Stimulated activated CD4-positive, alpha-beta T cell treated with anti-CD3 and anti-CD28 coated beads, Interleukin-4, amount 100 ng/mL, for 1 hour (primary cell): Measurements from ENCODE around the gene COL8A1.
"Not testable (repeated sequence)": the region's sequence is repeated elsewhere in the genome, so short reads cannot be mapped to it uniquely, and the experiment has no call there.

ENCODE experiments used
- DNase-seq: peaks from one replicate; pipeline ENCODE4 v3.0.0-alpha.2; 2020

The COL8A1 gene

GRCh38 chr3:99638167-99638948 lies at the start of gene COL8A1:
Gene COL8A1, plus strand, starts transcription at chr3:99638594. Its CDS starts 152,089 bp downstream, at chr3:99790683.
- DNase-seq: no peak

GRCh38 chr3:99589168-99589567 lies 49.2 kb upstream of the COL8A1 start:
- not testable (repeated sequence) for DNase-seq

DNA sequence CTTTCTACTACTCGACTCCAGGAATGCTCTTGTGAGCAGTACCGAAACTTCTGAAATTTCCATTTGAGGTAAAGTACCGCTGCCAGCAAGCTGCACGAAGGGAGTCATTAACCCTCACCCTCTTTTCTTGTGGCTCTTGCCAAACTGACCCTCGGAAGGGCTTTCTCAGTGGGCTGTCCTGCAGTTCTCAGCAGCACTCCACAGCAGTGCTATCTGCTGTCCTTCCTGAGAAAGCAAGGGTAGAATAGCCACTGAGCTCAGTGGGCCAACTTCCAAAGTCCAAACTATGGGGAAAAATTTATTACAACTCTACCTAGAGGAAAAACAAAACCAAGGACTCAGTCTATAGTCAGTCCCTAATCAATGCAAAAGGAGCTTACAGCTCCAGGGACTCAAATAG lies 38.5 kb upstream of the COL8A1 start:
- DNase-seq: no peak

- no peak for DNase-seq
Observed at GRCh38 chr3:99601515-99601914, 36.9 kb upstream of the COL8A1 start.

DNA sequence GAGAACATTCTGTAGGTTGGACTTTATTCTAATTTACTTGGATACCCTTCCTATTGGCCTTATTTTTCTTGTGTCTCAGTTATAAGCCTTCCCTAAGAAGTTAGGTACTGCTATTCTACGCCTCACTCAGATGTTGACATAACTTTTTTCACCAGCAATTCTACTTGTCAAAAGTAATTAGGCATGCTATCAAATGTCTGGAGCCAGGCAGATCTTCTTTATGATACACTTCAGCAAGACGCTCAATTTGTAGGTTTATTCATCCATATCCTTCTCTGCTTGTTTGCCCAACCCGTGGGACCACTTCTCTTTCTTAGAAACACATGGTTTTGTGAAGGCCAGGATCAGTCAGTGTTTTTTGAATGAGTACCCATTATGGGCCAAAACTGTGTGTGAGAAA lies 36.2 kb upstream of the COL8A1 start:
- DNase-seq: no peak

- no peak for DNase-seq
Observed at GRCh38 chr3:99607151-99607550, 31.2 kb upstream of the COL8A1 start.

GRCh38 chr3:99614768-99615167 lies 23.6 kb upstream of the COL8A1 start:
- no peak for DNase-seq

- DNase-seq: no peak
Observed at GRCh38 chr3:99620077-99620767, 18.2 kb upstream of the COL8A1 start.

DNA sequence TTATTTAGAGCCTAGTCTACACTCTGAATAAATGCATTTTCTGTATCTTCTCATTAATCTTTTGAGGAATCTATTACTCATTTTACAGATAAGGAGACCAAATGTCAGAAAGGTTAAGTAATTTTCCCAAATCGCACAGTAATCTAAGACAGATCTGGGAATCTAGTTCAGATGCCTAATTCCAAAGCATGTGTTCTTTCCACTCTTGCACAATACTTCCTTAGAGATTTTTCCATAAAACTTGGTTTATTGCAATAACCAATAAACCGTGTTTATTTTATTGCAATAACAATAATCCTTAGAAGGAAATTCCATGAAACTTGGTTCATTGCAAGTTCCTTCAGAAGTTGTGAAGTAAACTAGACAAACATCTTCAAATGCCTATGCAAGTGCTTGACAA lies 17.4 kb upstream of the COL8A1 start:
- no peak for DNase-seq

DNA sequence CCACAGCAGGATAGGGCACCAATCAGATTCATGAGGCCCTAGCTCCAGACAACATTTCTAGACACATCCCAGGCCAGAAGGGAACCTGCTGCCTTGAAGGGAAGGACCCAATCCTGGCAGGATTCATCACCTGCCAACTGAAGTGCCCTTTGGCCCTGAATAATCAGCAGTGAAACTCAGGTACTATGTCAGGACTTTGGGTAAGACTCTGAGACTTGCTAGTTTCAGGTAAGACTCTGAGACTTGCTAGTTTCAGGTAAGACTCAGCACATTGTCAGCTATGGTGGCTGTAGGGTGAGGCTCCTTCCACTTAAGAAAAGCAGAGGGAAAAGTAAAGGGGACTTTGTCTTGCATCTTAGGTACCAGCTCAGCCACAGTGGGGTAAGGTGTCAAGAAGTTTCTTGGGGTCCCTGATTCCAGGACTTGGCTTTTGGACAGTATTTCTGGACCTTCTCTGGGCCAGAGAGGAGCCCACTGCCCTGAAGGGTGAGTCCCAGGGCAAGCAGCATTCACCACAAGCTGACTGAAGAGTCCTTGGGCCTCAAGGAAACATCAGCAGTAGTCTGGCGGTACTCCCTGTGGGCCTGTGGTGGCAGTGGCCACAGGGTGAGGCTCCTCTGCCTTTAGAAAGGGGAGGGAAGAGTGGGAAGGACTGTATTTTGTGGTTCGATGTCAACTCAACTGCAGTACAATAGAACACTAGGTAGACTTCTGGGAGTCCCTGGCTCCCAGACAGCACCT lies 13.7 kb upstream of the COL8A1 start:
- DNase-seq: no peak

DNA sequence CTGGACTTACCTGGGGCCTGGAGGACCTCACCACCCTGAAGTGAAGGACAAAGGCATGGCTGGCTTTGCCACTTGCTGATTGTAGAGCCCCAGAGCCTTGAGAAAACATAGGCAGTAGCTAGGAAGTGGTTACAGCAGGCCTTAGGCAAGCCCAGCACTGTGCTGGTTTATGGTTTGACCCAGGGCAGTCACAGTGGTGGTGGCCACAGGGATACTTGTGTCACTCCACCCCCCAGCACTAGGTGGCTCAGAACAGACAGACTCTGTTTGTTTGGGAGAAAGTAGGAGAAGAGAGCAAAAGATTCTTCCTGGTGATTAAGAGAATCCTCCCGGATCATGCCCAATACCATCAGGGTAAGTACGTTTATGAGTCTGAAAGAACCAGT lies 13.2 kb upstream of the COL8A1 start:
- no peak for DNase-seq

DNA sequence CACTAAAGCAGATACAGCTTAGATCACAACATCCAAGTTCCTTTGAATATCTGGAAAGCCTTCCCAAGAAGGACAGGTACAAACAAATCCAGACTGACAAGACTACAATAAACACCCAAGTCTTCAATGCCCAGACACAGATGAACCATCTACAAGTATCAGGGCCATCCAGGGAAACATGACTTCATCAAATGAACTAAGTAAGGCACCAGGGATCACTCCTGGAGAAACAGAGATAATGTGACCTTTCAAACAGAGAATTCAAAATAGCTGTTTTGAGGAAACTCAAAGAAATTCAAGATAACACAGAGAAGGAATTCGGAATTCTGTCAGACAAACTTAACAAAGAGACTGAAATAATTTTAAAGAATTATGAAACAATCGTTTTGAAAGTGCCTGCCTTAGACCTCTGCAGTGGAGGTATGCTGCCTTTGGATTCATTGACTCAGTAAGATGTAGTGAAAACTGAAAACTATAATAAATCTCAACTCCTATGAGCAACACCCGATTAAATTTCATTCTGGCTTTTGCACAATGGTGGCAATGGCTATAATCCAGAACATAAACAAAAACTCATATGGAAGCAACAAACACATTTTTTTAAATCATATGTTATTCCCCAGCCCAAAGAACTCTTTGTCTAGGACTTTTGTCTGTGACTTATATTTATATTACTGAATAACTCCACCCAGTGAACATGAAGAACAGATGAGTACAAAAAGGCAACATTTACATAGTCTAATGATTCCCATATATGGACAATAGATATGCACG lies 12.6 kb upstream of the COL8A1 start:
- no peak for DNase-seq

GRCh38 chr3:99626417-99626788 lies 12.0 kb upstream of the COL8A1 start:
- DNase-seq: no peak

GRCh38 chr3:99627062-99627826 lies 11.2 kb upstream of the COL8A1 start:
- DNase-seq: no peak

GRCh38 chr3:99630815-99631214 lies 7.6 kb upstream of the COL8A1 start:
- no peak for DNase-seq

DNA sequence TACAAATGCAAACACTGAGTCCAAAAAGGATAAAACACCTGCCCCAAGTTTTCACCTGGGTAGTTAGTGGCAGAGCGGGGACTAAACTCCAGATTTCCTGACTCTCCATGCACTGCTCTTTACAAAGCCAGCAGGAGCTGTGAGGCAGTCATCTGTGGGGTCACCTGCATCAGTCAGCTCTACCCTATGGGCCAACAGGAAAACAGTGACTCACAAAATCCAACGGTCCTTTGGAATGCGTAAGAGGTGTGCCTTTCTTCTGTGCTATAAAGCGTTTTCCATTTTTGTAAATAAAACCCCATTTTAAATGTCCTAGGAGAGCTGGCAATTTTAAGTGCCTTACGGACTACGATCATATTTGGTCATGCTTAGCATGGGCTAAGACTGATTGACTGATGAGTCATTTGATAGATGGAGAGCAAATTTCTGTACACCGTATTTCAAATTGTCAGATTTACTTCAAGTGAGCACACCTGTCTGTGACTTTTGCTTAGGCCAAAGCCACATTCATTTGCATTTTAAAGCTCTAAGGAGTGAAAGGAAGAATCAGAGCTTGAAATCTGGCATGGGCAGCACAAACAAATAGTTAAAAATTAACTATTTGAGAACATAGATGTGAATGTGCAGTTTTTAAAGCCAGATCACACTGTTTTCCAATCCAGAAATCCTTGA lies 4.4 kb upstream of the COL8A1 start:
- DNase-seq: no peak

DNA sequence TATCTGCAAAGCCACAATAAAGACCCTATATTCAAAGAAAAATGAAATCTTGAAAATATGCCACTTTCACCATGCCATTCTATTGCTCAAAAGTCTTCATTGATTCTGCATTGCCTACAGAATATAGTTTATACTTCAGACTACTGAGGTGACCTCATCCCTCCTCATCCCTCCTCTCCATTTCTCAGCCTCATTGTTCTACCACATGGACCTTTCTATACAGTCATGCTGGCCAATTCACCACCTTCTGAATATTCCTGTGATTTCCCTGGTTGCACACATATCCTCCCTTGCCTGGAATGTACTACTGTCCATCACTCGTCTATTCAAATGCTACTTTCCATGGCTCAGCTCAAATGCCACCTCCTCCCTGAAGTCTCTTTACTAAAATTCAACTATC lies 3.5 kb upstream of the COL8A1 start:
- DNase-seq: no peak

GRCh38 chr3:99635348-99635747 lies 3.0 kb upstream of the COL8A1 start:
- DNase-seq: no peak

DNA sequence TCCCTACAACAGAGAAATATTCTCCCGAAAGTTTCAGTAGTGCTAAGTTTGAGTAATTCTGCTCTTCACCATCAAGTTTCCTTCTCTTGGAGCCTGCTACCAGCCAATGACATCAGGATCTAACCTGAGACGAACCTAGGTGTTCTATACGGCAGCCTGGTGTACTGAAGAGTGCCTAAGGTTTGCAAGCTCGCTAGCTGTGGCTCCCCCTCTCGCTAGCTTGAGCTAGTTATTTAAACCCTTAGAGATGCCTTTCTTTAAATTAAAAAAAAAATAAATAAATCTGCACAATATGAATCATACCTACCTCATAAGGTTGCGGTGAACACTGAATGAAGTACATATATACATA lies 1.4 kb upstream of the COL8A1 start:
- no peak for DNase-seq

GRCh38 chr3:99637368-99638111 lies 854 bp upstream of the COL8A1 start:
- DNase-seq: no peak

- DNase-seq: no peak
Observed at GRCh38 chr3:99639579-99639978, 1.2 kb downstream of the COL8A1 start.
